ENCODE results near the gene LRRC61. TPM values are rescaled to one million over a fixed set of nuclear protein-coding genes. Genes with fewer than 3 reads are reported as not detected.

The LRRC61 gene
- total RNA-seq, 1 donor: 4.0 TPM

GRCh38 chr7:150380463-150380862 is 57.3 kb downstream of the LRRC61 start:
- Histone ChIP-seq H3K36me3 (ENCODE audit: insufficient read depth, low read length) (no peaks in the 10 kb centered on the region), H3K4me1 (ENCODE audit: insufficient read depth, low read length) (peaks cover 14% of the 10 kb centered on the region), H3K27me3 (ENCODE audit: insufficient read depth, low read length) (no peaks in the 10 kb centered on the region), H4K20me1 (ENCODE audit: insufficient read depth, low read length) (peaks cover 7% of the 10 kb centered on the region), H3K9me3 (ENCODE audit: low read depth, low read length) (no peaks in the 10 kb centered on the region), H3K4me2 (ENCODE audit: insufficient read depth, low read length) (peak overlapping the region; percentile 95), H2AFZ (ENCODE audit: low read length) (no peak overlapping the region), H3K4me3 (ENCODE audit: insufficient read depth, low read length) (no peak overlapping the region), H3K27ac (ENCODE audit: low read depth, low read length) (no peak overlapping the region), H3K79me2 (ENCODE audit: insufficient read depth, low read length) (peaks cover 35% of the 10 kb centered on the region)
- no peak for TF ChIP-seq CTCF (IDR thresholded peaks at IDR 0.05; ENCODE audit: extremely low read depth, low read depth, low read length)
- no peak for DNase-seq (ENCODE audit: insufficient read length, low spot score, missing footprints)

- peak; percentile 77 for DNase-seq (ENCODE audit: insufficient read length, low spot score, missing footprints)
- Histone ChIP-seq H3K4me2 (ENCODE audit: insufficient read depth, low read length) (no peak overlapping the region), H3K27ac (ENCODE audit: low read depth, low read length) (no peak overlapping the region), H2AFZ (ENCODE audit: low read length) (no peak overlapping the region), H3K4me3 (ENCODE audit: insufficient read depth, low read length) (no peak overlapping the region), H3K4me1 (ENCODE audit: insufficient read depth, low read length) (peaks cover 14% of the 10 kb centered on the region), H3K79me2 (ENCODE audit: insufficient read depth, low read length) (peaks cover 35% of the 10 kb centered on the region), H3K9me3 (ENCODE audit: low read depth, low read length) (no peaks in the 10 kb centered on the region), H4K20me1 (ENCODE audit: insufficient read depth, low read length) (peaks cover 7% of the 10 kb centered on the region), H3K36me3 (ENCODE audit: insufficient read depth, low read length) (no peaks in the 10 kb centered on the region), H3K27me3 (ENCODE audit: insufficient read depth, low read length) (no peaks in the 10 kb centered on the region)
- no peak for TF ChIP-seq CTCF (IDR thresholded peaks at IDR 0.05; ENCODE audit: extremely low read depth, low read depth, low read length)
These were observed 57.9 kb downstream of the LRRC61 start for GRCh38 chr7:150381096-150381495.

- Histone ChIP-seq H3K4me1 (ENCODE audit: insufficient read depth, low read length) (peaks cover 14% of the 10 kb centered on the region), H3K27me3 (ENCODE audit: insufficient read depth, low read length) (no peaks in the 10 kb centered on the region), H3K79me2 (ENCODE audit: insufficient read depth, low read length) (peaks cover 35% of the 10 kb centered on the region), H3K4me3 (ENCODE audit: insufficient read depth, low read length) (no peak overlapping the region), H3K4me2 (ENCODE audit: insufficient read depth, low read length) (no peak overlapping the region), H2AFZ (ENCODE audit: low read length) (no peak overlapping the region), H3K9me3 (ENCODE audit: low read depth, low read length) (no peaks in the 10 kb centered on the region), H3K36me3 (ENCODE audit: insufficient read depth, low read length) (no peaks in the 10 kb centered on the region), H4K20me1 (ENCODE audit: insufficient read depth, low read length) (peaks cover 7% of the 10 kb centered on the region), H3K27ac (ENCODE audit: low read depth, low read length) (no peak overlapping the region)
- TF ChIP-seq CTCF (IDR thresholded peaks at IDR 0.05; ENCODE audit: extremely low read depth, low read depth, low read length): no peak
- peak; percentile 47 for DNase-seq (ENCODE audit: insufficient read length, low spot score, missing footprints)
These were observed 58.6 kb downstream of the LRRC61 start for GRCh38 chr7:150381785-150382122.

- peaks cover 14% of the 10 kb centered on the region for H3K4me1 ChIP-seq (ENCODE audit: insufficient read depth, low read length)
- DNase-seq (ENCODE audit: insufficient read length, low spot score, missing footprints): peak; percentile 38
- H3K4me3 ChIP-seq (ENCODE audit: insufficient read depth, low read length): no peak overlapping the region
- no peaks in the 10 kb centered on the region for H3K9me3 ChIP-seq (ENCODE audit: low read depth, low read length)
- peaks cover 7% of the 10 kb centered on the region for H4K20me1 ChIP-seq (ENCODE audit: insufficient read depth, low read length)
- H3K27me3 ChIP-seq (ENCODE audit: insufficient read depth, low read length): no peaks in the 10 kb centered on the region
- H3K36me3 ChIP-seq (ENCODE audit: insufficient read depth, low read length): no peaks in the 10 kb centered on the region
- H3K79me2 ChIP-seq (ENCODE audit: insufficient read depth, low read length): peaks cover 35% of the 10 kb centered on the region
- H3K4me2 ChIP-seq (ENCODE audit: insufficient read depth, low read length): no peak overlapping the region
- no peak overlapping the region for H3K27ac ChIP-seq (ENCODE audit: low read depth, low read length)
- TF ChIP-seq CTCF (IDR thresholded peaks at IDR 0.05; ENCODE audit: extremely low read depth, low read depth, low read length): no peak
- no peak overlapping the region for H2AFZ ChIP-seq (ENCODE audit: low read length)
These were observed 59.1 kb downstream of the LRRC61 start for GRCh38 chr7:150382123-150382843.

Data from osteoblast (primary cell).